ENCODE data around the gene DDX11.
"Not testable (repeated sequence)": the region's sequence is repeated elsewhere in the genome, so short reads cannot be mapped to it uniquely, and the experiment has no call there.

DNA sequence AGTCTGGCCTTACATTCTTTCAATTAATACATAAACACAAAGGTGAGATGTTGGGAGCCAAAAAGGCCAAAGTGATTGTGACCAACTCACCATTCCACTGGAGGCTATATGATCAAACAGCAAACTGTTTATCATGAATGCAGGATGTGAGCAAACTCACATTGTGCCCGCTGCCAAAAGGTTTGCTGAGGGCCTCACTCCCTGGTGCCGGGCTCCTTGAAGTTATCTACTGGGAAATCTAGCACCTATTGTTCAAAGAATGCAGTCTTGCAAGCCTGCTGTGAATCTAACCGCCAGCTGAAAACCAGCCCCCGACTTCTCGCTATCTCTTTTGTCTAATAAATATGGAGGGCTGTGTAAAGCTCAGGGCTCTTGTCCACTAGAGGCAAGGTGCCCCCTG, 46.7 kb upstream of the DDX11 start:
- TF ChIP-seq, protein P1, sequence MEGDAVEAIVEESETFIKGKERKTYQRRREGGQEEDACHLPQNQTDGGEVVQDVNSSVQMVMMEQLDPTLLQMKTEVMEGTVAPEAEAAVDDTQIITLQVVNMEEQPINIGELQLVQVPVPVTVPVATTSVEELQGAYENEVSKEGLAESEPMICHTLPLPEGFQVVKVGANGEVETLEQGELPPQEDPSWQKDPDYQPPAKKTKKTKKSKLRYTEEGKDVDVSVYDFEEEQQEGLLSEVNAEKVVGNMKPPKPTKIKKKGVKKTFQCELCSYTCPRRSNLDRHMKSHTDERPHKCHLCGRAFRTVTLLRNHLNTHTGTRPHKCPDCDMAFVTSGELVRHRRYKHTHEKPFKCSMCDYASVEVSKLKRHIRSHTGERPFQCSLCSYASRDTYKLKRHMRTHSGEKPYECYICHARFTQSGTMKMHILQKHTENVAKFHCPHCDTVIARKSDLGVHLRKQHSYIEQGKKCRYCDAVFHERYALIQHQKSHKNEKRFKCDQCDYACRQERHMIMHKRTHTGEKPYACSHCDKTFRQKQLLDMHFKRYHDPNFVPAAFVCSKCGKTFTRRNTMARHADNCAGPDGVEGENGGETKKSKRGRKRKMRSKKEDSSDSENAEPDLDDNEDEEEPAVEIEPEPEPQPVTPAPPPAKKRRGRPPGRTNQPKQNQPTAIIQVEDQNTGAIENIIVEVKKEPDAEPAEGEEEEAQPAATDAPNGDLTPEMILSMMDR (IDR thresholded peaks at IDR 0.05), result not testable (repeated sequence)
- not testable (repeated sequence) for TF ChIP-seq POLR2A (IDR thresholded peaks at IDR 0.05)

Measured in ovary (tissue), 3 donors.